BE2C (cell line): ENCODE measurements around the gene FBXO47.

Experiments used
- DNase-seq: peaks from one replicate; pipeline ENCODE4 v3.0.0-alpha.2; 2020
- H3K27me3 ChIP-seq: fragments of 250-450 bp; sonication (Bioruptor Pico); 2 replicates; pipeline ENCODE4 v1.5.1; 2020; ENCODE audit warnings: mild to moderate bottlenecking
- H3K36me3 ChIP-seq: fragments of 250-450 bp; sonication (Bioruptor Pico); 2 replicates; pipeline ENCODE4 v1.5.1; 2020; ENCODE audit warnings: mild to moderate bottlenecking
- H3K4me1 ChIP-seq: fragments of 250-450 bp; sonication (Bioruptor Pico); 2 replicates; pipeline ENCODE4 v1.5.1; 2020
- H3K4me3 ChIP-seq: 2 replicates; pipeline ENCODE4 v1.5.1; 2011; ENCODE audit warnings: low read depth, low read length
- H3K9me3 ChIP-seq: fragments of 250-450 bp; sonication (Bioruptor Pico); 2 replicates; pipeline ENCODE4 v1.5.1; 2020
- TF ChIP-seq, protein P1 (sequence below): IDR thresholded peaks from 2 replicates; pipeline ENCODE4 v1.5.1; 2012; ENCODE audit warnings: mild to moderate bottlenecking, low read depth, low read length

The FBXO47 gene

DNA sequence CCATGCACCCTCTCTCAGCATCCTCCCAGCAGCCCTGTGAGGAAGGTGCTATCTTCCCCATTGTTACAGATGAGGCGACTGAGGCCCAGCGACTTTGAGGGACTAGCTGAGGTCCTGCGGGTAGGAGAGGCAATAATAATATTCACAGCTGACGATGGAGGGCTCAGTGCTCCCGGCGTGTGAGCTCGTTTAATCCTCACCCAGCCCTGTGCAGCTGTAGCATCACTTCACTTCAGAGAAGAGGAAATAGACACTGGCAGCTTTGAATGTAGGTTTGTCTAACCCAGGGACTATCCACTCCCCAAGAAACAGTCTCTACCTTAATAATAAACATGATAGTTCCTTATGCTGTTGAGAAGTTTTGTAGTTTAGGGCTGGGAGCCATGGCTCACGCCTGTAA, 75.8 kb downstream of the FBXO47 start:
- Histone ChIP-seq H3K9me3 (no peaks in the 10 kb centered on the region), H3K27me3 (no peaks in the 10 kb centered on the region), H3K4me1 (0 out of 2 replicates have a peak, but pooled peaks cover 2% of the 10 kb centered on the region), H3K4me3 (no peak overlapping the region), H3K36me3 (no peaks in the 10 kb centered on the region; the same call in 1 of the 2 replicates)
- DNase-seq = no peak
- TF ChIP-seq, protein P1, sequence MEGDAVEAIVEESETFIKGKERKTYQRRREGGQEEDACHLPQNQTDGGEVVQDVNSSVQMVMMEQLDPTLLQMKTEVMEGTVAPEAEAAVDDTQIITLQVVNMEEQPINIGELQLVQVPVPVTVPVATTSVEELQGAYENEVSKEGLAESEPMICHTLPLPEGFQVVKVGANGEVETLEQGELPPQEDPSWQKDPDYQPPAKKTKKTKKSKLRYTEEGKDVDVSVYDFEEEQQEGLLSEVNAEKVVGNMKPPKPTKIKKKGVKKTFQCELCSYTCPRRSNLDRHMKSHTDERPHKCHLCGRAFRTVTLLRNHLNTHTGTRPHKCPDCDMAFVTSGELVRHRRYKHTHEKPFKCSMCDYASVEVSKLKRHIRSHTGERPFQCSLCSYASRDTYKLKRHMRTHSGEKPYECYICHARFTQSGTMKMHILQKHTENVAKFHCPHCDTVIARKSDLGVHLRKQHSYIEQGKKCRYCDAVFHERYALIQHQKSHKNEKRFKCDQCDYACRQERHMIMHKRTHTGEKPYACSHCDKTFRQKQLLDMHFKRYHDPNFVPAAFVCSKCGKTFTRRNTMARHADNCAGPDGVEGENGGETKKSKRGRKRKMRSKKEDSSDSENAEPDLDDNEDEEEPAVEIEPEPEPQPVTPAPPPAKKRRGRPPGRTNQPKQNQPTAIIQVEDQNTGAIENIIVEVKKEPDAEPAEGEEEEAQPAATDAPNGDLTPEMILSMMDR = no peak

DNA sequence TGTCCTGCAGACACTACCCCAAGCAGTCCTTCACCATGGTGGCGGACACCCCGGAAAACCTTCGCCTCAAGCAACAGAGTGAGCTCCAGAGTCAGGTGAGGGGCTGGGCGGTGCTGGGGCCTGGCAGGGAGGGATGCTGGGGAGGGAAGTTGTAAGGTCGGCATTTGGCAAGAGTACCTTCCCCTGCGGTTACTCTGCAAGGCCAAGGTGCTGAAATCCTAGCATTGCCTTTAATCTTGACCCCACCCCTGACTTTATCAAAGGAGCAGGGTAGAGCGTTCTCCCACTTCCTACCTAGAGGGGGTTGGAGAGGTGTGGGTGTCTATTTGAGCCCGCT, 76.8 kb downstream of the FBXO47 start:
- Histone ChIP-seq H3K4me3 (no peak overlapping the region), H3K36me3 (no peaks in the 10 kb centered on the region; the same call in 1 of the 2 replicates), H3K27me3 (no peaks in the 10 kb centered on the region), H3K9me3 (no peaks in the 10 kb centered on the region), H3K4me1 (peaks cover 8% of the 10 kb centered on the region)
- TF ChIP-seq, protein P1 = no peak
- no peak for DNase-seq

DNA sequence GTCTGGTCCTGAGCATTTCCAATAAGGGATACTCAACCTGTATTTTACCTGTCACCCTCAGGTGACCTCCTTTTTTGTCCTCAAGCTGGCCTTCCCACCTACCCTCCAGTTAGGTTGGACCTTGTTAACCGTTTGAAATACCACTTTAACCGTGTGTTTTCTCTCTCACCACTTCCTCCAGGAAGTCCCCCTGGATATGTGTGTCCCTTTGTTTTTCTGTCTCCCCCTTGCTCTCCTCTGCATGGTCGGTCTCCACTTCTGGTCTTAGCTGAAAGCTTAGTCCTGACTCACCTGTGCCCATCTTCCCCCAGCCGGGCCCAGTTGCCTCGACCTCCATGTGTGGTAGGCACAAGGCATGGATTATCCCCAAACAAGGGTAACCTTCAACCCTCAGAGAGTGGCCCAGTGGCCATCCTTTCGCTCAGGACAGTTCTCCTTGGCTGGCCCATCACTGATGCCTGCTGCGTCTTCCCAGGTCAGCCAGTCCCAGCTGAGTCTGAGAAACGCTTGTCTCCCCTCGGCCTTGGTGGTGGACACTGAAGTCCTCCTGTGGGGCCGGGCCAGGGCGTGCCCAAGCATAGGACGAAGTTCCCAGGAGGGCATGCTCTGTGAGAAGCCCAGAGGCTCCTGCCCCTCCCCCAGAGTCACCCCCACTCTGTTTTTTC, 77.3 kb downstream of the FBXO47 start:
- H3K4me3 ChIP-seq = no peak overlapping the region
- DNase-seq = no peak
- no peaks in the 10 kb centered on the region for H3K27me3 ChIP-seq
- no peaks in the 10 kb centered on the region for H3K9me3 ChIP-seq
- no peaks in the 10 kb centered on the region; the same call in 1 of the 2 replicates for H3K36me3 ChIP-seq
- TF ChIP-seq, protein P1 = no peak
- peaks cover 8% of the 10 kb centered on the region for H3K4me1 ChIP-seq

DNA sequence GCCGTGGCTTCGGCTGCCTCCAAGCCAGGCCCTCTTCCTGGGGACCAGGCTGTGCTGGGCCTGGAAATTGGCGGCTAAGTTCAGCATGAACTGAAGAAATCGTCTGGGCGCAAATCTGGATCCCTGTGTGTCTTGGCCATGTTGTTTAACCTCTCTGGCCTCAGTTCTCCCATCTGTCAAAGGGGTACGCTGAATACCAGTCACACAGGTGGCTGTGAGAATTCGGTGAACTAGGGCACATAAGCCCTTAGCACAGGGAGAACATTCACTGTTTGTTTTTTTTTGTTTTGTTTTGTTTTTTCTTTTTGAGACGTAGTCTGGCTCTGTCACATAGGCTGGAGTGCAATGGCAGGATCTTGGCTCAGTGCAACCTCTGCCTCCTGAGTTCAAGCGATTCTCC, 78.4 kb downstream of the FBXO47 start:
- Histone ChIP-seq H3K36me3 (no peaks in the 10 kb centered on the region; the same call in 1 of the 2 replicates), H3K4me3 (no peak overlapping the region), H3K27me3 (no peaks in the 10 kb centered on the region), H3K9me3 (no peaks in the 10 kb centered on the region), H3K4me1 (peaks cover 6% of the 10 kb centered on the region)
- TF ChIP-seq, protein P1 = no peak
- DNase-seq = no peak

DNA sequence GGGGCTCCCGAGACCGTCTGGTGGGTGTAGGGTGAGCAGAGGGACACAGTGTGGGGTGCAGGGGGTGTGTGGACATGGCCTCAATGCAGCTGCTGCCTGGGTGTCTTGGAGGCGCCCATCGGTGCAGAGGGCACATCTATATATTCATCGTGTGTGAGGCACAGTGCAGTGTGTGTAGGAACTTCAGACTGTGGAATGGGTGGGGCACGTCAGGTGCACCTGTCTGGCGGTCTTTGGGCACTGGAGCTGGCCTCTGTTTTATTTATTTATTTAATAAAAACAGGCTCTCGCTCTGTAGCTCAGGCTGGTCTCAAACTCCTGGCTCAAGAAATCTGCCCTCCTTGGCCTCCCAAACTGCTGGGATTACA, 80.6 kb downstream of the FBXO47 start:
- Histone ChIP-seq H3K9me3 (no peaks in the 10 kb centered on the region), H3K36me3 (no peaks in the 10 kb centered on the region; the same call in 1 of the 2 replicates), H3K4me3 (no peak overlapping the region), H3K4me1 (peaks cover 11% of the 10 kb centered on the region), H3K27me3 (no peaks in the 10 kb centered on the region)
- TF ChIP-seq, protein P1 = no peak
- DNase-seq = no peak
